WTC11 (cell line): ENCODE data around the gene TBC1D22A. TPM values are rescaled to one million over a fixed set of nuclear protein-coding genes. Genes with fewer than 3 reads are reported as not detected.
"Not testable (repeated sequence)": the region's sequence is repeated elsewhere in the genome, so short reads cannot be mapped to it uniquely, and the experiment has no call there.

Source experiments
- ATAC-seq: fragments of 200-7000 bp; cut with Tn5 transposase; 2 replicates; pipeline ENCODE4 v1.10.0; 2021; ENCODE audit warnings: mild to moderate bottlenecking, moderate library complexity
- CTCF ChIA-PET: fragments of 300-600 bp; sonication (Branson Sonifier 250); formaldehyde crosslinking; loops from one replicate; lab custom pipeline; 2021; ENCODE audit warnings: antibody characterized with exemption; lab: Charles Lee
- POLR2A ChIA-PET: fragments of 350-600 bp; sonication (Branson Sonifier 250); formaldehyde crosslinking; loops from one replicate; lab custom pipeline; 2021; ENCODE audit warnings: antibody characterized with exemption; lab: Charles Lee
- DNase-seq: peaks from one replicate; pipeline ENCODE4 v3.0.0; 2021; ENCODE audit warnings: low spot score
- H3K27ac Mint-ChIP-seq: 2 replicates; pipeline ENCODE4 v1.8.0; 2021; ENCODE audit warnings: mixed read lengths
- H3K27me3 Mint-ChIP-seq: 2 replicates; pipeline ENCODE4 v1.8.0; 2021; ENCODE audit warnings: low read depth, mild to moderate bottlenecking, moderate library complexity, mixed read lengths
- H3K36me3 Mint-ChIP-seq: 2 replicates; pipeline ENCODE4 v1.8.0; 2021; ENCODE audit warnings: mixed read lengths
- H3K4me1 Mint-ChIP-seq: 2 replicates; pipeline ENCODE4 v1.8.0; 2022; ENCODE audit warnings: mixed read lengths
- H3K4me3 Mint-ChIP-seq: 2 replicates; pipeline ENCODE4 v1.8.0; 2021; ENCODE audit warnings: mild to moderate bottlenecking, moderate library complexity, mixed read lengths
- H3K9me3 Mint-ChIP-seq: 2 replicates; pipeline ENCODE4 v1.8.0; 2021; ENCODE audit warnings: mixed read lengths
- ATF1 ChIP-seq: sonication (generic); formaldehyde crosslinking; IDR thresholded peaks from 2 replicates; pipeline ENCODE4 v1.8.1; 2023; ENCODE audit warnings: mild to moderate bottlenecking, moderate library complexity, missing genetic modification reagents
- ATF3 ChIP-seq: sonication (generic); formaldehyde crosslinking; conservative IDR thresholded peaks from 2 replicates; pipeline ENCODE4 v1.8.1; 2022; ENCODE audit warnings: mild to moderate bottlenecking, missing genetic modification reagents
- FOXJ3 ChIP-seq: sonication (generic); formaldehyde crosslinking; IDR thresholded peaks from 2 replicates; pipeline ENCODE4 v1.9.0; 2021; ENCODE audit warnings: missing genetic modification reagents, mild to moderate bottlenecking, borderline replicate concordance
- FOXK1 ChIP-seq: sonication (generic); formaldehyde crosslinking; IDR thresholded peaks from 2 replicates; pipeline ENCODE4 v1.8.0; 2022; ENCODE audit warnings: mild to moderate bottlenecking, moderate library complexity, missing genetic modification reagents
- GRHL2 ChIP-seq: fragments of 250-450 bp; sonication (Bioruptor Pico); IDR thresholded peaks from 2 replicates; pipeline ENCODE4 v1.8.0; 2022; ENCODE audit warnings: mild to moderate bottlenecking, moderate library complexity; ENCODE audit not compliant: insufficient replicate concordance, severe bottlenecking
- IRF2 ChIP-seq: sonication (generic); formaldehyde crosslinking; IDR thresholded peaks from 2 replicates; pipeline ENCODE4 v1.8.0; 2022; ENCODE audit warnings: low read depth, missing genetic modification reagents, borderline replicate concordance
- MLX ChIP-seq: sonication (generic); formaldehyde crosslinking; IDR thresholded peaks from 2 replicates; pipeline ENCODE4 v1.8.1; 2023; ENCODE audit warnings: mild to moderate bottlenecking, missing genetic modification reagents, moderate library complexity
- NR2C2 ChIP-seq: sonication (generic); formaldehyde crosslinking; IDR thresholded peaks from 2 replicates; pipeline ENCODE4 v1.8.0; 2022; ENCODE audit warnings: mild to moderate bottlenecking, missing genetic modification reagents
- PRRX2 ChIP-seq: fragments of 250-450 bp; sonication (Bioruptor Pico); IDR thresholded peaks from 2 replicates; pipeline ENCODE4 v1.8.0; 2021; ENCODE audit warnings: mild to moderate bottlenecking
- TEAD1 ChIP-seq: sonication (generic); formaldehyde crosslinking; IDR thresholded peaks from 2 replicates; pipeline ENCODE4 v1.8.0; 2022; ENCODE audit warnings: mild to moderate bottlenecking, missing genetic modification reagents
- TEAD4 ChIP-seq: sonication (generic); formaldehyde crosslinking; IDR thresholded peaks from 2 replicates; pipeline ENCODE4 v1.8.0; 2022; ENCODE audit warnings: mild to moderate bottlenecking, missing genetic modification reagents
- ZNF263 ChIP-seq: sonication (generic); formaldehyde crosslinking; IDR thresholded peaks from 2 replicates; pipeline ENCODE4 v1.8.1; 2022; ENCODE audit warnings: low read depth, mild to moderate bottlenecking, moderate library complexity, missing genetic modification reagents
- ZNF416 ChIP-seq: fragments of 250-450 bp; sonication (Bioruptor Pico); IDR thresholded peaks from 2 replicates; pipeline ENCODE4 v1.9.0; 2021; ENCODE audit warnings: mild to moderate bottlenecking, inconsistent platforms
- ZNF423 ChIP-seq: fragments of 250-450 bp; sonication (Bioruptor Pico); IDR thresholded peaks from 2 replicates; pipeline ENCODE4 v2.1.2; 2022; ENCODE audit warnings: mild to moderate bottlenecking, moderate library complexity
- ZNF425 ChIP-seq: fragments of 250-450 bp; sonication (Bioruptor Pico); conservative IDR thresholded peaks from 2 replicates; pipeline ENCODE4 v1.9.0; 2021; ENCODE audit warnings: mild to moderate bottlenecking
- total RNA-seq: library from RNA; stranded (reverse); gene quantifications from 3 replicates; pipeline ENCODE4 v1.2.3, GENCODE V29; 2021
- TF ChIP-seq, protein P1 (sequence below): sonication (generic); formaldehyde crosslinking; IDR thresholded peaks from 2 replicates; pipeline ENCODE4 v1.8.0; 2023; ENCODE audit warnings: missing genetic modification reagents, mild to moderate bottlenecking, borderline replicate concordance
- TF ChIP-seq, protein P2 (sequence below): sonication (generic); formaldehyde crosslinking; IDR thresholded peaks from 2 replicates; pipeline ENCODE4 v1.8.0; 2022; ENCODE audit warnings: mild to moderate bottlenecking, missing genetic modification reagents

The TBC1D22A gene
- total RNA-seq, 1 experiment from 2014 or later: 18.1 TPM

DNA sequence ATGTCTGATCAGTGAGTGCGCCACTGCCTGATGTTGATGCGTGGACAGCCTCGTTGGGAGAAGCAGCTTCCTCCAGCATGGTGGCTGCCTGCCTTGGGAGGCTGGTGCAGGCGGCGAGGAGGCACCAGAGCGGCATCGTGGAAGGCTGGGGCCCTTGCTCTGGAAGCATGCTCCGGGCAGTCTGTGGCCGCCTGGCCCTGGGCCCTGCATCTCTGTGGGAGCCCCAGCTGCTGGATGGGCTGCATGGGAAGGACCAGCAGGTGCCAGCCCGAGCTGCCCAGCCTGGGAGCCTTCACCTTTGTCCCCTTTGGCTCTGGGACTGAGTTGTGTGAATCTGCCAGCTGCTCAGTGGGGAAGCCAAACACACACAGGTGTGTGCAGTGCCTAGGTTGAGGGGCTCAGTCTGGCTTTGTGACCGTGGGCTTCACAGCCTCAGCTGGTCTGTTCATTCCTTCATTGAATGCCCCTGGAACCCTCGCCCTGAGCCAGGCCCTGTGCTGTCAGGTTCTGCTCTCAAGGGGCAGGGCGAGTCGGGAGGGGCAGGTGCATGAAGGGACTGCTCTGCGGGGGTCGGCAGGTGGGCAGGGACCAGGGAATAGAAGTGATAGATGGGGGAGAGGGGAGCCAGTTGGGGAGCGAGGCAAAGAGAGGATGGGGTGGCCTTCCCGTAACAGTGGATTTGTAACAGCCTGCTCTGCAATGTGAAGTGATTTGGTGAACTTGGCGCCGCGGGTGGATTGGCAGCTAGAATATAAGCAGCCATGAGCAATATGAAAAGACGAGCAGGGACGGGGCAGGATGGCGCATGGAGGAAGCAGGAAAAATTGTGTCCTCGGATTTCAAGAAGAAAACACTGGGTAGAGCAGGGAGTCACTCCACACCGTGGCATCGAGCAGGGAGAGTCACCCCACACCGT, 354.2 kb downstream of the TBC1D22A start:
- ATAC-seq: no peak
- Mint-ChIP-seq H3K27ac (no peak overlapping the region; the same call in 1 of the 2 replicates), H3K9me3 (no peaks in the 10 kb centered on the region), H3K36me3 (no peaks in the 10 kb centered on the region), H3K27me3 (no peaks in the 10 kb centered on the region), H3K4me1 (no peaks in the 10 kb centered on the region), H3K4me3 (no peak overlapping the region)
- ChIA-PET POLR2A (no interaction called here), CTCF (no interaction called here)
- TF ChIP-seq IRF2 (CRISPR knock-in tag) (no peak), GRHL2 (CRISPR knock-in tag) (no peak), ATF3 (CRISPR knock-in tag) (no peak), FOXJ3 (CRISPR knock-in tag) (no peak), ATF1 (CRISPR knock-in tag) (no peak), ZNF425 (no peak), ZNF423 (no peak), ZNF263 (CRISPR knock-in tag) (no peak), FOXK1 (CRISPR knock-in tag) (no peak), TEAD4 (no peak), MLX (CRISPR knock-in tag) (no peak), PRRX2 (CRISPR knock-in tag) (no peak), ZNF416 (CRISPR knock-in tag) (no peak), TEAD1 (no peak), NR2C2 (CRISPR knock-in tag) (no peak)
- TF ChIP-seq, protein P1, sequence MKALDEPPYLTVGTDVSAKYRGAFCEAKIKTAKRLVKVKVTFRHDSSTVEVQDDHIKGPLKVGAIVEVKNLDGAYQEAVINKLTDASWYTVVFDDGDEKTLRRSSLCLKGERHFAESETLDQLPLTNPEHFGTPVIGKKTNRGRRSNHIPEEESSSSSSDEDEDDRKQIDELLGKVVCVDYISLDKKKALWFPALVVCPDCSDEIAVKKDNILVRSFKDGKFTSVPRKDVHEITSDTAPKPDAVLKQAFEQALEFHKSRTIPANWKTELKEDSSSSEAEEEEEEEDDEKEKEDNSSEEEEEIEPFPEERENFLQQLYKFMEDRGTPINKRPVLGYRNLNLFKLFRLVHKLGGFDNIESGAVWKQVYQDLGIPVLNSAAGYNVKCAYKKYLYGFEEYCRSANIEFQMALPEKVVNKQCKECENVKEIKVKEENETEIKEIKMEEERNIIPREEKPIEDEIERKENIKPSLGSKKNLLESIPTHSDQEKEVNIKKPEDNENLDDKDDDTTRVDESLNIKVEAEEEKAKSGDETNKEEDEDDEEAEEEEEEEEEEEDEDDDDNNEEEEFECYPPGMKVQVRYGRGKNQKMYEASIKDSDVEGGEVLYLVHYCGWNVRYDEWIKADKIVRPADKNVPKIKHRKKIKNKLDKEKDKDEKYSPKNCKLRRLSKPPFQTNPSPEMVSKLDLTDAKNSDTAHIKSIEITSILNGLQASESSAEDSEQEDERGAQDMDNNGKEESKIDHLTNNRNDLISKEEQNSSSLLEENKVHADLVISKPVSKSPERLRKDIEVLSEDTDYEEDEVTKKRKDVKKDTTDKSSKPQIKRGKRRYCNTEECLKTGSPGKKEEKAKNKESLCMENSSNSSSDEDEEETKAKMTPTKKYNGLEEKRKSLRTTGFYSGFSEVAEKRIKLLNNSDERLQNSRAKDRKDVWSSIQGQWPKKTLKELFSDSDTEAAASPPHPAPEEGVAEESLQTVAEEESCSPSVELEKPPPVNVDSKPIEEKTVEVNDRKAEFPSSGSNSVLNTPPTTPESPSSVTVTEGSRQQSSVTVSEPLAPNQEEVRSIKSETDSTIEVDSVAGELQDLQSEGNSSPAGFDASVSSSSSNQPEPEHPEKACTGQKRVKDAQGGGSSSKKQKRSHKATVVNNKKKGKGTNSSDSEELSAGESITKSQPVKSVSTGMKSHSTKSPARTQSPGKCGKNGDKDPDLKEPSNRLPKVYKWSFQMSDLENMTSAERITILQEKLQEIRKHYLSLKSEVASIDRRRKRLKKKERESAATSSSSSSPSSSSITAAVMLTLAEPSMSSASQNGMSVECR (CRISPR knock-in tag): no peak
- TF ChIP-seq, protein P2, sequence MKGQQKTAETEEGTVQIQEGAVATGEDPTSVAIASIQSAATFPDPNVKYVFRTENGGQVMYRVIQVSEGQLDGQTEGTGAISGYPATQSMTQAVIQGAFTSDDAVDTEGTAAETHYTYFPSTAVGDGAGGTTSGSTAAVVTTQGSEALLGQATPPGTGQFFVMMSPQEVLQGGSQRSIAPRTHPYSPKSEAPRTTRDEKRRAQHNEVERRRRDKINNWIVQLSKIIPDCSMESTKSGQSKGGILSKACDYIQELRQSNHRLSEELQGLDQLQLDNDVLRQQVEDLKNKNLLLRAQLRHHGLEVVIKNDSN (CRISPR knock-in tag): no peak
- no peak for DNase-seq

- DNase-seq, POLR2A ChIA-PET, H3K4me3 Mint-ChIP-seq, H3K36me3 Mint-ChIP-seq, CTCF ChIA-PET, H3K27ac Mint-ChIP-seq, H3K27me3 Mint-ChIP-seq, H3K9me3 Mint-ChIP-seq, ATAC-seq, H3K4me1 Mint-ChIP-seq: not testable (repeated sequence)
Observed at GRCh38 chr22:47117442-47117841, 355.0 kb downstream of the TBC1D22A start.
